ENCODE results near the gene SCARB1. TPM values are rescaled to one million over a fixed set of nuclear protein-coding genes. Genes with fewer than 3 reads are reported as not detected.

The SCARB1 gene
- total RNA-seq, 1 experiment from 2014 or later: 31.3 TPM

GRCh38 chr12:124759841-124760503, 103.7 kb downstream of the SCARB1 start:
- no peak overlapping the region for H3K23ac ChIP-seq (ENCODE audit: insufficient read length, low read depth, low read length)
- WGBS (ENCODE audit: extremely low coverage, insufficient read length, low lambda C conversion rate): no CpG with 5 or more reads among the region's 15 CpGs
- no peaks in the 10 kb centered on the region for H3K79me1 ChIP-seq (ENCODE audit: insufficient read depth, low read depth, low read length, poor library complexity, severe bottlenecking)
- no peaks in the 10 kb centered on the region for H3K23me2 ChIP-seq (ENCODE audit: insufficient read length, low read depth, low read length, poor library complexity, severe bottlenecking)
- H3K4me1 ChIP-seq (ENCODE audit: insufficient read depth, low read length): no peaks in the 10 kb centered on the region
- no peak overlapping the region for H4K91ac ChIP-seq (ENCODE audit: insufficient read length, low read depth, low read length)
- H2BK15ac ChIP-seq (ENCODE audit: low read depth, low read length): no peak overlapping the region
- no peak overlapping the region for H2BK12ac ChIP-seq (ENCODE audit: insufficient read length, low read depth, low read length)
- H3K9me3 ChIP-seq (ENCODE audit: control insufficient read depth, low read depth, low read length): peaks cover 10% of the 10 kb centered on the region
- no peak overlapping the region for H4K8ac ChIP-seq (replicated peaks; ENCODE audit: insufficient read length, low read depth, low read length)
- H3K79me2 ChIP-seq (ENCODE audit: insufficient read depth, low read length): no peaks in the 10 kb centered on the region
- no peak overlapping the region for H3K27ac ChIP-seq (ENCODE audit: insufficient read length, low read depth, low read length)
- peaks cover 7 to 21% (median 18%) of the 10 kb centered on the region in 3 experiments for H3K36me3 Mint-ChIP-seq (ENCODE audit: insufficient read depth in 1 of 3, low read depth in 3 of 3)
- no peak overlapping the region for H2BK5ac ChIP-seq (ENCODE audit: insufficient read length, low read length)
- H3K18ac ChIP-seq (ENCODE audit: insufficient read length, low read depth, low read length): no peak overlapping the region
- H3K14ac ChIP-seq (ENCODE audit: insufficient read depth, low read length): no peak overlapping the region
- H2BK20ac ChIP-seq (ENCODE audit: low read depth, low read length, poor library complexity, severe bottlenecking): no peak overlapping the region
- H2BK120ac ChIP-seq (ENCODE audit: low read depth, low read length, poor library complexity, severe bottlenecking): no peak overlapping the region
- H3K9ac ChIP-seq (ENCODE audit: extremely low read depth, insufficient read length, low read length): no peak overlapping the region
- H2AK5ac ChIP-seq (ENCODE audit: insufficient read length, low read length): no peak overlapping the region
- no peaks in the 10 kb centered on the region for H4K20me1 ChIP-seq (ENCODE audit: control insufficient read depth, insufficient read depth, insufficient read length)
- no peak overlapping the region for H4K5ac ChIP-seq (ENCODE audit: insufficient read length, low read depth, low read length)
- no peak overlapping the region for H3K4ac ChIP-seq (ENCODE audit: low read depth, low read length)
- peaks cover 26 to 27% of the 10 kb centered on the region in 2 experiments for H3K9me3 Mint-ChIP-seq
- H3K4me2 ChIP-seq (ENCODE audit: insufficient read depth, insufficient read length, low read length): no peak overlapping the region
- H3K56ac ChIP-seq (ENCODE audit: insufficient read length, low read depth, low read length): no peak overlapping the region
- H3K27ac Mint-ChIP-seq: peak overlapping the region in 1 of 3 experiments; percentile 39; a peak in 1 of 7 replicates
- DNase-seq: no peak
- no peak overlapping the region; a peak in 1 of 5 replicates for H3K4me3 Mint-ChIP-seq
- no peak for TF ChIP-seq CTCF (conservative IDR thresholded peaks at IDR 0.05)
- no peak overlapping the region for H2AFZ ChIP-seq (ENCODE audit: low read length)
- no peak overlapping the region for H3T11ph ChIP-seq (ENCODE audit: low read length)
- peaks cover 20 to 21% of the 10 kb centered on the region in 2 experiments for H3K4me1 Mint-ChIP-seq
- H3K27me3 Mint-ChIP-seq (ENCODE audit: low read depth): peaks cover 15% of the 10 kb centered on the region
- no peaks in the 10 kb centered on the region for H3K27me3 ChIP-seq (ENCODE audit: insufficient read depth, low read length)
